Measurements from ENCODE around the gene CCPG1.
"Not testable (repeated sequence)": the region's sequence is repeated elsewhere in the genome, so short reads cannot be mapped to it uniquely, and the experiment has no call there.

CCPG1 gene, protein sequence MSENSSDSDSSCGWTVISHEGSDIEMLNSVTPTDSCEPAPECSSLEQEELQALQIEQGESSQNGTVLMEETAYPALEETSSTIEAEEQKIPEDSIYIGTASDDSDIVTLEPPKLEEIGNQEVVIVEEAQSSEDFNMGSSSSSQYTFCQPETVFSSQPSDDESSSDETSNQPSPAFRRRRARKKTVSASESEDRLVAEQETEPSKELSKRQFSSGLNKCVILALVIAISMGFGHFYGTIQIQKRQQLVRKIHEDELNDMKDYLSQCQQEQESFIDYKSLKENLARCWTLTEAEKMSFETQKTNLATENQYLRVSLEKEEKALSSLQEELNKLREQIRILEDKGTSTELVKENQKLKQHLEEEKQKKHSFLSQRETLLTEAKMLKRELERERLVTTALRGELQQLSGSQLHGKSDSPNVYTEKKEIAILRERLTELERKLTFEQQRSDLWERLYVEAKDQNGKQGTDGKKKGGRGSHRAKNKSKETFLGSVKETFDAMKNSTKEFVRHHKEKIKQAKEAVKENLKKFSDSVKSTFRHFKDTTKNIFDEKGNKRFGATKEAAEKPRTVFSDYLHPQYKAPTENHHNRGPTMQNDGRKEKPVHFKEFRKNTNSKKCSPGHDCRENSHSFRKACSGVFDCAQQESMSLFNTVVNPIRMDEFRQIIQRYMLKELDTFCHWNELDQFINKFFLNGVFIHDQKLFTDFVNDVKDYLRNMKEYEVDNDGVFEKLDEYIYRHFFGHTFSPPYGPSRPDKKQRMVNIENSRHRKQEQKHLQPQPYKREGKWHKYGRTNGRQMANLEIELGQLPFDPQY

DNA sequence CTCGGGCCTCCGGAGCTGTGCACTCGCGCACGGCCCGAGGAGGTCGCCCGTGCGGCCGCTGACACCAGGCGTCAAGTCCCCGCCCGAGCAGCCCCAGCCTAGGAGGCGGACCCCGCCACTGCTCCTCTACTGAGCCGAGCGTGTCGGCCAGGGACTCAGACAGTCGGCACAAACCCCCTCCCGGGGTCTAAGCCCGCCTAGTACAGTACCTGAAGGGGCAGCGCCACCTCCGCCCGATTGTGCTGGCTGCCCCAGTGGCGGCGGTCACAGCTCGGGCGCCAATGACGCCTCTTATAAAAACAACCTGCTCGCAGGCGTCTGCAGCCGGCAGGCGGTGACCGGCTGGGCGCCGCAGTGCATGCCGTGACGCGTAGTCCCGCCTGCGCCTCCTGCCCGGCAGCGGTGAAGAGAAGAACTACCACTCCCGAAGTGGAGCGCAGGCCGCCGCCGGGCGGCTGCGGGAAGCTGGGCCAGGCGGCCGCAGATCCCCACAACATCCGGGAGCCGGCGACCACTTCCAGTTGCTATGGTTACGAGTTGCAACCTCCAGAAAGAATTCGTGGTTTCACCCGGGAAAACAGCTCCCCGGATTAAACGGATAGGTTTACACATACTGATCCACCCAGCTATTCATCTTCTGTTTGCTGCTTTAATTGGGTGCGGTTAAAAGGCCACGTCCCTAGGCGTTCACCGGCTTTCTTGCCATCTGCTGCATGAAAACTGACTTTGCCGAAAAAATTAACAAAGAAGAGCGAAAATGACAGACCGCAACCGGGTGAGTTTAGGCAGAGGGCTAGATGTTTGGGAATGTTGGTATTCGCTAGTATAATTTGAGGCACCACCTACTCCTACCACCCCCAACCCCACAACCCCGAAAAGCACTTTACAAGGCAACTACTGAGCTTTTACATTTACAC is at the start of gene CCPG1, which contains the start of gene PIERCE2:
CCPG1 (minus strand) TSS at position 348 of the 917 bp plus-strand sequence. CDS start 18,935 bp downstream, outside the sequence.
PIERCE2 (plus strand) TSS at position 484 of the 917 bp plus-strand sequence; CDS start at position 758, 274 bp downstream.
- peak within 1 kb of the TSS; percentile 87 for H3K4me3 ChIP-seq (ENCODE audit: low read length)
- peak; percentile 88 for DNase-seq (ENCODE audit: low read depth)
- TF ChIP-seq, protein P1, sequence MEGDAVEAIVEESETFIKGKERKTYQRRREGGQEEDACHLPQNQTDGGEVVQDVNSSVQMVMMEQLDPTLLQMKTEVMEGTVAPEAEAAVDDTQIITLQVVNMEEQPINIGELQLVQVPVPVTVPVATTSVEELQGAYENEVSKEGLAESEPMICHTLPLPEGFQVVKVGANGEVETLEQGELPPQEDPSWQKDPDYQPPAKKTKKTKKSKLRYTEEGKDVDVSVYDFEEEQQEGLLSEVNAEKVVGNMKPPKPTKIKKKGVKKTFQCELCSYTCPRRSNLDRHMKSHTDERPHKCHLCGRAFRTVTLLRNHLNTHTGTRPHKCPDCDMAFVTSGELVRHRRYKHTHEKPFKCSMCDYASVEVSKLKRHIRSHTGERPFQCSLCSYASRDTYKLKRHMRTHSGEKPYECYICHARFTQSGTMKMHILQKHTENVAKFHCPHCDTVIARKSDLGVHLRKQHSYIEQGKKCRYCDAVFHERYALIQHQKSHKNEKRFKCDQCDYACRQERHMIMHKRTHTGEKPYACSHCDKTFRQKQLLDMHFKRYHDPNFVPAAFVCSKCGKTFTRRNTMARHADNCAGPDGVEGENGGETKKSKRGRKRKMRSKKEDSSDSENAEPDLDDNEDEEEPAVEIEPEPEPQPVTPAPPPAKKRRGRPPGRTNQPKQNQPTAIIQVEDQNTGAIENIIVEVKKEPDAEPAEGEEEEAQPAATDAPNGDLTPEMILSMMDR (conservative IDR thresholded peaks at IDR 0.05; ENCODE audit: low read depth, low read length) = peak; percentile 52

DNA sequence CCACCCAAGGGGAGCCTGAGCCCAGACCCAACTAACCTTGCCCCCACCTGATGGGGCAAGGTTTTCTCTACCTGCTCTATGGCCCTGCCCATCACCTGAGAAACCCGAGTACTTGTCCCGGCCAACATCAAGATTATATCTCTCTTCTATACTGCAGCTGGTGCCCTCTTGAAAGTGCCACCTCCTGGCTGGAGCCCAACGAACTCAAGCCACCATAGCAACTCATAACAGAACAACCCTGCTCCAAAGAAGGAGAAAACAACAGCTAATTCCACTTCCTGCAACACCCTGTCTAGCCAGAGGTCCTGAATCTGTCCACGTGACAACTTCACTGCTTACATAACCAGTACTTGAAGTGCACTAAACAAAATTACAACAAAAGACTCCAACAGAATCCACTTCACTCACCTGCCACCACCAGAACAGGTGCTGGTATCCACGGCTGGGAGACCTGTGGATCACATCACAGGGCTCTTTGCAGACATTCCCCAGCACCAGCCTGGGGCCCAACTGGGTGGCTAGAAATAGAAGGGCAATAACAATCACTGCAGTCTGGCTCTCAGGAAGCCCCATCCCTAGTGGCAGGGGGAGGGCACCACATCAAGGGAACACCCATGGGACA is 49.4 kb upstream of the CCPG1 start:
- TF ChIP-seq, protein P1 (conservative IDR thresholded peaks at IDR 0.05; ENCODE audit: low read depth, low read length) = no peak
- DNase-seq (ENCODE audit: low read depth) = no peak
- H3K4me3 ChIP-seq (ENCODE audit: low read length) = no peak overlapping the region

DNA sequence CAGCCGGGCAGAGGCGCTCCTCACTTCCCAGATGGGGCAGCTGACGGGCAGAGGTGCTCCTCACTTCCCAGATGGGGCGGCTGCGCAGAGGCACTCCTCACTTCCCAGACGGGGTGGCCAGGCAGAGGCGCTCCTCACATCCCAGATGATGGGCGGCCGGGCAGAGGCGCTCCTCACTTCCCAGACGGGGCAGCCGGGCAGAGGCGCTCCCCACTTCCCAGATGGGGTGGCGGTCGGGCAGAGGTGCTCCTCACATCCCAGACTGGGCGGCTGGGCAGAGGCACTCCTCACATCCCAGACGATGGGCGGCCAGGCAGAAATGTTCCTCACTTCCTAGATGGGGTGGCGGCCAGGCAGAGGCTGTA is 38.9 kb upstream of the CCPG1 start:
- not testable (repeated sequence) for H3K4me3 ChIP-seq (ENCODE audit: low read length); DNase-seq (ENCODE audit: low read depth)

DNA sequence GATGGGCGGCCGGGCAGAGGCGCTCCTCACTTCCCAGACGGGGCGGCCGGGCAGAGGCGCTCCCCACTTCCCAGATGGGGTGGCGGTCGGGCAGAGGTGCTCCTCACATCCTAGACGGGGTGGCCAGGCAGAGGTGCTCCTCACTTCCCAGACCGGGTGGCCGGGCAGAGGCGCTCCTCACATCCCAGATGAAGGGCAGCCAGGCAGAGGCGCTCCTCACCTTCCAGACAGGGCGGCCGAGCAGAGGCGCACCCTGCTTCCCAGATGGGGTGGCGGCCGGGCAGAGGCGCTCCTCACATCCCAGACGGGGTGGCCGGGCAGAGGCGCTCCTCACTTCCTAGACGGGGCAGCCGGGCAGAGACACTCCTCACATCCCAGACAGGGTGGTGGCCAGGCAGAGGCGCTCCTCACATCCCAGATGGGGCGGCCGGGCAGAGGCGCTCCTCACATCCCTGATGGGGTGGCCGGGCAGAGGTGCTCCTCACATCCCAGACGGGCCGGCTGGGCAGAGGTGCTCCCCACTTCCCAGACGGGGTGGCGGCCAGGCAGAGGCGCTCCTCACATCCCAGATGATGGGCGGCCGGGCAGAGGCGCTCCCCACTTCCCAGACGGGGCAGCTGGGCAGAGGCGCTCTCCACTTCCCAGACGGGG is 38.3 kb upstream of the CCPG1 start:
- H3K4me3 ChIP-seq (ENCODE audit: low read length); DNase-seq (ENCODE audit: low read depth): not testable (repeated sequence)

DNA sequence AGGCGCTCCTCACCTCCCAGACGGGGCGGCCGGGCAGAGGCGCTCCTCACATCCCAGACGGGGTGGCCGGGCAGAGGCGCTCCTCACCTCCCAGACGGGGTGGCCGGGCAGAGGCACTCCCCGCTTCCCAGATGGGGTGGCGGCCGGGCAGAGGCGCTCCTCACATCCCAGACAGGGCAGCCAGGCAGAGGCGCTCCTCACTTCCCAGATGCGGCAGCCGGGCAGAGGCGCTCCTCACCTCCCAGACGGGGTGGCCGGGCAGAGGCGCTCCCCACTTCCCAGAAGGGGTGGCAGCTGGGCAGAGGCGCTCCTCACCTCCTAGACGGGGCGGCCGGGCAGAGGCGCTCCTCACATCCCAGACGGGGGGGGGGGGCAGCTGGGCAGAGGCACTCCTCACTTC is 37.8 kb upstream of the CCPG1 start:
- DNase-seq (ENCODE audit: low read depth); H3K4me3 ChIP-seq (ENCODE audit: low read length): not testable (repeated sequence)

DNA sequence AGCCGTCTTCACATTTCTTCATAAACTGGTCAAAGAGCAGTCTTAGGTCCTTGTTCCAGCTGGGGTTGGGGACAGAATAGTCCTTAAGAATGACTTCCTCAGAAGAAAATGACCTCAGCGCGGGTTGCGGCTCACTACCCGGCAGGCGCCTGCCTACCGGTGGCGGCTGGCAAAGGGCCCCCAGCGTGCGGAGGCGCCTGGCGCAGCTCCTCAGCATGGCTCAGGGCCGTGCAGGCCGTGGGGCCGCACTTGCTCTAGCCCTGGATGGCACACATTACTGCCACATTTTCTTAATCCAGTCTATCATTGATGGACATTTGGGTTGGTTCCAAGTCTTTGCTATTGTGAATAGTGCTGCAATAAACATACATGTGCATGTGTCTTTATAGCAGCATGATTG is 35.0 kb upstream of the CCPG1 start:
- H3K4me3 ChIP-seq (ENCODE audit: low read length); DNase-seq (ENCODE audit: low read depth): not testable (repeated sequence)

DNA sequence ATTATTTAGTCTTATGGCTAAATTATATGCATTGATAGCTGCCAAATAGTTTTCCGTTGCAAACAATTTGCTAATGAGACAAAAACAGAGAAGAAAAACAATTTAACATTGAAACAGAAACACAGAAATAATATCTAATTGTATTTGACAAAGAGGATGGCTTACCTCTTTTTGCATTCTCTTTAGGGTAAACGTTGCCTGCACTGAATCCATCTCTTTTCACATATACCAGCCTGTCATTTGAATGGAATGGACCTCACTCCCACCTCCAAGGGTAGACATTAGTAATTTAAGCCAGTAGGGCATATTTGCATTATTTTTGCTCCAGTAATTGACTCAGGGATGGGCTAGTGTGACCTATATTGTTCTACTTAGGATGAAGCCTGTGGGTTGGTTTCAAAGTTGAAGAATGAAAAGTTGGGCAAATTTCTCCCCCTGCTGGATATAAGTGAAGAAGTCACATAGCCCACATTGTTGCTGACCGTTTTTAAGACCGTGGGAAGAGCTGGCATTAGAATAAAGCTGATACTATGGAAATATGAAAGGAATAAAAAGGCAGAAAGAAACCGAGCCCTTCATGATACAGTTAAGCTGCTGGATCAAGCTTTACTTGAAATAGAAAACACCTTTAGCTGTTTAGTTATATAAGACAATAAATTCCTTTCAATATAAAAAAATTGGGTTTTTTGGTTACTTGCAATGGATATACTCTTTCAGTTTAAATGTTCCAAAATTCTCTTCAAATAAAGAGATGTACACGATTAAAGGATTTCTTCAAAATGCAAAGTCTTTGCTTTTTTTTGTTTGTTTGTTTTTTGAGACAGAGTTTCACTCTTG is 27.0 kb upstream of the CCPG1 start:
- TF ChIP-seq, protein P1 (conservative IDR thresholded peaks at IDR 0.05; ENCODE audit: low read depth, low read length) = peak; percentile 71
- DNase-seq (ENCODE audit: low read depth) = no peak
- H3K4me3 ChIP-seq (ENCODE audit: low read length) = no peak overlapping the region

DNA sequence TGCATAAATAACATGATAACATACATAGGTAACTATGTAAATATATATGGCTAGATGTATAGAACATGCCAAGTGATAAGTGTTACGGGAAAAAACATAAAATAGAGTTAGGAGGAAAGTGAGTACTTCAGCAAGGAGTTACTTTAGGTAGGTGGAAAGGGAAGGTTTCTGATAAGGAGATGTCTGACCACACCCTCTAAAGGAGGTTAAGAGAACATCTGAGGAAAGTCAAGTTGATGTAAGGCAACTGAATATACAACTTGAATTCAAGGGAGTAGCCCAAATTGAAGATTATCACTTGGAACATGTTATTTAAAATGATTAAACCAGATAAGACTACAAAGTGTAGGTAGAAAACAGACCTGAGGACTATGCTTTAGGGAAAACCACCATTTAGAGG is 13.9 kb upstream of the CCPG1 start:
- TF ChIP-seq, protein P1 (conservative IDR thresholded peaks at IDR 0.05; ENCODE audit: low read depth, low read length) = no peak
- H3K4me3 ChIP-seq (ENCODE audit: low read length) = no peak overlapping the region
- no peak for DNase-seq (ENCODE audit: low read depth)
